HG03095 (cell line): ENCODE data around the gene PACRG.
A peak's percentile ranks its signal among the peaks of the same experiment; 100 is the strongest.

ENCODE experiments used
- ATAC-seq: cut with Tn5 transposase; IDR thresholded peaks from one replicate; pipeline ENCODE4 v1.9.1; 2021; ENCODE audit warnings: moderate library complexity; ENCODE audit not compliant: unreplicated experiment

PACRG gene

DNA sequence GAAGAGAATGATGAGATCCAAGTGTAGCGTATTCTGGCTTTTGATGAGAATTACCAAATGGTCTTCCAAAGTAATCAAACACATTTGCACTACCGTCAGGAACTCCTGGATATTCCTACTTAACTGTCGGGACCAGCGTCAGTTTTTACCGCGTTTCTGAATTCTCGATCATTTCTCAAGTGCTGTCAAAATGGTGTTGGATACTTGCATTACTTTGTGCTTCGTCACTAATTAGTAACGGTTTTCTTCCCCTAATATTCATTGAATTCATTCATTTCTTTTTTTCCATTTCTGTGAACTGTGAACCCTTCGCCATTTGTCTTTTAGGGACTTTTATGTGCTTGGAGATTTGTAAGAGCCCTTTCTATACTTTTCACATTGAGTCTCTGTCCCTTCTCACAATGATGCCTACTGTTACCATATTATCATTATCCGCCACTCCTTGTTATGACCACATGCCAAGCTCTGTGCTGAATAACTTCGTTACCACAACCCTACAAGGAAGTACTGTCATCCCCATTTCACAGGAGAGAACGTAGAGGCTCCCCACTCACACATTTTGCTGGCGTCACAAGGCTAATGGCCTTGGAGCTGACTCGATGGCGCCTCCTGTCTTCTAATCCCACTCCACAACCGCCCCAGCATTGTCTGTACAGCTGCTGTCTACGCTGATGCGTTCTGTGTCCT is 612.6 kb downstream of the PACRG start:
- no peak for ATAC-seq

DNA sequence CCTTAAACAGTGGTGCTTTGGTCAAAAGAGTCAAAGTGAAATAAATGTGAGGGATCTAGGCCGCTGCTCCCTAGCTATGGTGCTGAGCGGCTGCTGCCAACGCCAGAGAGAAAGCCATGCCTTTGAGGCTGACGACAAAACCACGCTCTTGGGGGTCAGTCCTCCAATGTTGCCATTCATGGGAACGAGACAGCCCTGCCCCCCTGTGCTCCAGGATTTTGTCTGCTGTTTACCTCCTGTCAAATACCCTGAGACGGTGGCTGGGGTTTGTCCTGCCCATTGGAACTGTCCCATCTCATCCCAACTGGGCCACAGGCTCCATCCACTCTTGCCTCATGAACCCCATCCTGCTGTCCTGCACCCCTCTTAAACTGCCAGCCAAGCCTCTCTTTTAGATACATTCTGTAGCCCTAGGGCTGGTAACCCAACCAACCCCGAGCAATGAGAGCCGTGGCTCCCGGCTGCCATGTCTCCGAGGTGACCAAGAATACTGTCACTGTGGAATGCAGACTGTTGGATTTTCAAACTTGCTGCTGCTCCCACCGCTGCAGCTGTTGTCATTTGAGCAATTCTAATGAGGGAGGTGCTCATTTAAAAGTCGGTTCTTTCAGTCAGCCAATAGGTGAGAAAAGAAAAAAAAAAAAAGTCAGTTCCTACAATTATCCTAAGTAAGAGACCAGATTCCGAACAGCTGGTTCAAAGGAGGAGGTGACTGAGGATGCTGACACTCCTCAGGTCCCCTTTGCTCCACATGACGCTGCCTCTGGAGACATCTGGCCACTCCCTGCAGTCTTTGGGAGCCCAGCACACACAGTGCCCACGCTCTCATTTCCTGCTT is 613.7 kb downstream of the PACRG start:
- ATAC-seq, result no peak

DNA sequence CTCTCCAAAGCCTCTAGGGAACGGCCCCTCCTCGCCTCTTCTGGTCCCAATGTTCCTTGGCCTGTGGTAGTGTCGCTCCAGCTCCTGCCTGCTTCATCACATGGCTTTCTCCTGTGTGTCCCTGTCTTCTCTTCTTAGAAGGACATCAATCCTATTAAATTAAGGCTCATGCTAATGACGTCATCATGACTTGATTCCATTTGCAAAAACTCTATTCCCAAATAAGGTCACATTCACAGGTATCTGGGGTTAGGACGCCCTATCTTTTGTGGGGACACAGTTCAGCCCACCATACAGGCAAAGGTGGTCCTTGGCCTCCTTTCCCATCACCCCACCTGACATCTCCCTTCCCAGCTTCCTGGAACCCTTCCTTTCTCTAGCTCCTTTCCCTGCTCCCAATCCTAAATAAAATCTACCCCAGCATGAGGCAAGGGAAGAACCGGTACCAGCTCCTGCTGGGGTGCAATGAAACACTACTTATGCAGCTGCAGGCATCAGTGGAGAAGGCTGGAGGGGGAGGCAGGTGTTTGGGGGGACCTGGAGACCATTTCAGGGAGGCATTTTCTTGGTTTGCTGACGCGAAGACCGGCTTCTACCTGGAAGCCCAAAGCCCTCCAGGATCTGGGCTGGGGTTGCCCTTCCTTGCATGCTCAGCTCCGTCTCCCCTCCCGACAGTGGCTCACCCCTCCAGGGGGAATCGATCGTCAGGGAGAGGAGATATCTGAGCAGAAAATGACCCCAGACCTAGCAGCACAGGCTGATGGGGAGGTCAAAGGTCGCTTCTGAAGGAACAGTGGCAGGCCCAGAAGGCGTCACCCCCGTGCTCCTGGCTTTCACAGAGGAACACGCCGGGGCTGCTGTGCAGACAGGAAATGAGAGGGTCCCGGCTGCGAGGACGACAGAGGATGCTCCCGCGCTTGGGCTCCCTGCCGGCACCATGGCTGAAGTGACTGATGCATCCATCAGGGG is 615.1 kb downstream of the PACRG start:
- no peak for ATAC-seq

DNA sequence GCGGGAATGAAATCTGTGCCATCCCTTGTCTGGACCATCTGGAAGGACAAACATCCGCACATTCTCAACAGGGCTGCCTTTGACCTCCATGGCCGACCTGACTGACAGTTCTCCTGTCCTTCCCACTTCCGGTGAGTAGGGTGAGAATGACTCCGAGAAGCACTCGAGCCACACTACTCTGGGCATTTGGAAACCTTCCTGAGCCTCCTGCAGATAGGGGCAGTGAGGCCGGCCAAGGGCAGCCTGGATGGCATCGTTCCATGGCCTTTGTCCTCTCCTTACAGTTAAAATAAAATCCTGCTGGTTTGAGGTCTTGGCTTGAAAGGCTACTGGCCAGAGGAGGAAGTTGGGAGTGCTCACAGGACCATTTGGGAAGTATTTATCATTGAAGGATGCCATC is 615.8 kb downstream of the PACRG start:
- no peak for ATAC-seq

DNA sequence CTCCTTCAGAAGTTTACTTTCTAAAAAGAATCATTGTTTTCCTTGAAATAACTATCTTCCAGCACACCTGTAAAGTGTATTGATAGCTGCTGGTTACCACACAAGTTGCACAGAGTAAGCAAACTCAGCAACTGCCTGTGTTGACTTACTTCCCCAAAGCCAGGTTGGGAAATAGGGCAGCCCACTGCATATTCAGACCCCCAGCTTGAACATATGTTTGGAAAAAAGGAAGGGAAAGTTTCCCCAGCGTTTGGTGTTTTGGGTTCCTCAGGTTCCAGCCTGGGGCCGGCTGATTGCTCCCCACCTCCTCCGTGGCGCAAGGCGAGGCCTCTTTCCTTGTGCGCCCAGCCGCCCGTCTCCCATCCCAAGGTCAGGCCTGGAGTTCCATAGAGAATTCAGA is 616.6 kb downstream of the PACRG start:
- ATAC-seq, result no peak

DNA sequence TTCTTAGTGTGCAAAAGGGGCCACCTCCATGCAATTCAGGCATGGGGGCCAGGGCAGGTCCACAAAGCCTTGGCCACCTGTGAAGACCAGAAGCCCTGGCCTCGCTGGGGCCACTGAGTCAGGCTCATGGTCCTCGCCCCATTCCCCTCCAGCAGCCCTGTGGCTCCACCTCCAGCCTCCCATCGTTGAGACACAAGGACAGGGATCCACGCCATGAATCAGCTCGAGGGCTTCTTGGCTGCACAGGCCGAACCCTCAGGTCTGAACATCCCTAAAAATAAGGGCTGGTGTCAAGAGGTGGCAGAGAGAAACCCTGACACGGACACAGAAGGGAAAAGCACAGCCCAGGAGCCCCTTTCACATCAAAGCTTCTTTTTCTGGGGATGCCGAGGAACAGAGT is 618.2 kb downstream of the PACRG start:
- ATAC-seq, result no peak

DNA sequence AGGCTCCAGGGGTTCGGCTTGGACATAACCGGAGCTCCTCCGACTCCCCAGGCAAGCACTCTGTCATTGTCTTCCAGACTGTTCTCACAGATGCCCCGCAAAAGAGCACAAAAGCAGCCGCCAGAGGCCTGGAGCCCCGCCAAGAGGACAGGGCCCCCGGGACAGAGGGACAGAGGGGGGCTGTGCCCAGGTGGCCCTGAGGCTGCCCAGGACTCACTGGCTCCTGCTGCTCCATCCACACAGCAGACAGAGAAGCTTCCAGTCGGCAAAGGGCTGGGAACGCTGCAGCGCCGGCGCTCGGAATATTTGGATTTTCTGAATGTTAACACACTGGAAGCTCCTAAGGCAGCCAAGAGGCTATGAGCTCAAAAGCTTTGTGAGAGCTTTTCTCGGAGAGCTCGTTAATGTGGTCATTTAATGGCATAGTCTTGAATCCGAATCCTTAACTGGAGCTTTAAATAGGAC is 618.8 kb downstream of the PACRG start:
- ATAC-seq, result no peak

DNA sequence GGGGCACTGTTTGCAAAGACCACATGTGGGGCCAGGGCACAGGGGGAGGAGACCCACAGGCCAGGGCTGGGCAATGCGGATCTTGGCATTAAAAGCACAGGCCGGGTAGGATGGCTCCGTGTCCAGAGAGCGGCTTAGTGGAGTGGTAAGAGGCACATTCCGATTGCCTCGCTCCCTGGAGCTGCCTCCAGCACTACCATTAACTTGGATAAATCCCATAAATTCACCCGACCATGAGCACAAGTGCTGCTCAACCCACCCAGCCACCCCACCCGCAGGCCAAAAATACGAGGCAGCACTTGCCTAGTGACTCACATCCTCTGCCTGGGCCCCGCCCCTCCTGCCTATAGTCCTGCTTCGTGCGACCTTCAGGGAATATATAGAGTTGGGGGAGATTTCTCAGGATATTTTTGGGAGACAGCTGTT is 619.3 kb downstream of the PACRG start:
- ATAC-seq, result no peak

DNA sequence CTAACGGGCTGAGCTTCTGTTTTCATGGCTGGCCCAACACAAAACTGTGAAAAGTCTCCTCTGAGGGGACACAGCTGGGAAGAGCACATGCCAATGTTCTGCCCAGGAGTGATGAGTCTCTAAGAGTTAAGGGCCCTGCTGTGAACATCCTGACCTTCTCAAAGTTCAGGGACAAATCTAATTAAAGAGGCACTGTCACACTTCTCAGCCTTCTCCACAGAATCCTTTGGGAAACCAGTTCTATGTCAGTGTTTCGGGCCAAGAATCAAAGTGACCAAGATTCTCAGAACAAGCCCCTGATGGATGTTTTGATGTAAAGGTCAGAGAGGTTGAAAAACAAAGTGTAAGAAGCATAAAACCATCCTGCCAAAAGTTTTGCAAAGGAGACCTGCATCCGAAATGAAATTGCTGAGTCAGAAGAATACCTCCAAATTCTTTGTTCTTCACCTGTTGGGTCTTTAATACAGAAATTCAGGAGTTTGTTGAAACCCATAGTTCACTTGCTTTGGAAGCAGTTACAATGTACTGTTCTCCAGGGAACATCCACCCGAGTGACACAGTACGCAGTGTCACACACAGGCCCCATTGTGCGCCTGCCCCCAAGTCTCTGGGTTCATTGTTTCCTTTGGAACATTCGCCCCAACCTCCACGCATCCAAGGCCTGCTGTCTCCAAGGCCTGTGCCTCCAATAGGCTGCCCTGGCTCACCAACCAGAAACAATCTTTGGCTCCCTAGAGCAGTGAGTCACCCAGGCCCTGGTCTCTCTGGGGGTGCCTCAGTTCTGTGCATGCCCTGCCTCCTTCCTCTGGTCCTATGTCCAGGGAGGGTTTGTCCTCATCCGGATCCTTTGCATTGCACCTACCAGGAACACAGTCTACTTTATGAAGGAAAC is 621.3 kb downstream of the PACRG start:
- no peak for ATAC-seq

DNA sequence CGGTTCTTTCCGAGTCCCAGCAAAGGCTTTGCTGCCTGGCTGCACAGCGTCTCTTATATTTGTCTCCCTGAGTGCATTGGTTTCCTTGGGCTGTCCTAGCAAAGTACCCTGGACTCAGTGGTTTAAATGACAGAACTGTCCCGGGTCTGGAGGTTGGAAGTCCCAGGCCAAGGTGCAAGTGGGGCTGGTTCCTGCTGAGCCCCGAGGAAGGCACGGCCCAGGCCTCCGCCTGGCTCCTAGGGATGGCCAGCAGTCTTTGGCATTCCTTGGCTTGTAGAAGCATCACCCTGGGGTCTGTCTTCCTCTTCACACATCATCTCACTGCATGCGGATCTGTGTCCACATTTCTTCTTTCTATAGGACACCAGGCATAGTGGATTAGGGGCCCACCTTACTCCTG is 621.9 kb downstream of the PACRG start:
- no peak for ATAC-seq

DNA sequence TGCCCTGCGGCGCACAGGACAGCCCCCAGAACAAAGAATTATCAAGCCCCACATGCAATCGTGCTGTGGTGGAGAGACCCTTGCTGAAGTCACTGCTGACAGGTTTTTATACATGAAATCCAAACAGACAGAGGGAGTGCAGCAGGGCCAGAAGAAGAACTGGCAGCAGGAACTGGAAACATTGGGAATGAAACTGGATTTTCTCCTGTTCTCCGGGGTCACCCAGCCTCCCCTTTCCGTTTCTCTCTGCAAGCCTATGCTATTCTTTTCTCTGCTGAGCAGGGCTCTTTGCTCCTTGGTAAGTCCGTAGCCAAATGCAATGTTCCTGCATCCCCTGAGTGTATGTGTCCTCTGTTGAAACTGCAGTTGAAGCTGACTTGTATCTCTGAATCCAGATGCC is 623.2 kb downstream of the PACRG start:
- no peak for ATAC-seq

DNA sequence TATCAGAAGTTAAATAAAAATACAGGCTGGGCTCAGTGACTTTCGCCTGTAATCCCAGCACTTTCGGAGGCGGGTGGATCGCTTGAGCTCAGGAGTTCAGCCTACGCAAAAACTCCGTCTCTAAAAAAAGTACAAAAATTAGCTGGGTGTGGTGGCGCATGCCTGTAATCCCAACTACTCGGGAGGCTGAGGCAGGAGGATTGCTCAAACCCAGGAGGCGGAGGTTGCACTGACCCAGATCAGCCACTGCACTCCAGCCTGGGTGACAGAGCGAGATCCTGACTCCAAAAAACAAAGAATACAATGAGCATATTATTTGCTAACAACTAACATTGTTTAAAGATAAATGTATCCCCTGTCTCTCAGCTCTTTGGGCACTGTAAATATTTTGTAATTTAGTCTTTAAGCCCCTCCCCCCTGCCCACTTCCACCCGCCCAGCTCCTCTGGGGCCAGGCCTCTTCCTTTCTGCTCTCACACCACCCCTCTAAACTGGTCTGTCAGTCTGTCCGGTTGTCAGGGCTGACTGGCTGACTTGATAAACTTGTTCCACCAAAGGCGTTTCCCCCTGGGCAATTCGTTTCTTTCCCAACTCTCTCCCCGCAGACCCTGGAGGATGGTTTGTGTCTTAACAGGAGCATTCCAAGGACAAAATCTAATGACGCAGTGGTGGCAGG is 624.4 kb downstream of the PACRG start:
- no peak for ATAC-seq

DNA sequence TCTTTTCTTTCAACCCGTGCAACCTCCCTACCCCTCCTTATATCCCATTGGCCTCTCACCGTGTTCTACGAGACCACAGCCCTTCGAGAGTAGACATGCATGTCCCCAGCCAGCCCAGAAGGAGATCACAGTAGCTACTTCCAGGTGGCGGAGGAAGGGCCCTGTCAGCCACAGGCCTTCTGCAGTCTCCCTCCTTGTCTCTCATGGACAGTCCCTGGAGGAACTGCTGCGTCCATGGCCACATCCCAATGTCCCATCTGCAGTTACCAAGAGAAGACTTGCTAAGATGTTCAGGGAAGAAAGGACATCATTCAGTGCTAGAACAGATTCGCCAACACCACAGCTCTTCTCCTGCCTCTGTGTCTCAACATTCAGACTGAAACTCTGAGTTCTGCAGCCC is 625.2 kb downstream of the PACRG start:
- ATAC-seq, result no peak

DNA sequence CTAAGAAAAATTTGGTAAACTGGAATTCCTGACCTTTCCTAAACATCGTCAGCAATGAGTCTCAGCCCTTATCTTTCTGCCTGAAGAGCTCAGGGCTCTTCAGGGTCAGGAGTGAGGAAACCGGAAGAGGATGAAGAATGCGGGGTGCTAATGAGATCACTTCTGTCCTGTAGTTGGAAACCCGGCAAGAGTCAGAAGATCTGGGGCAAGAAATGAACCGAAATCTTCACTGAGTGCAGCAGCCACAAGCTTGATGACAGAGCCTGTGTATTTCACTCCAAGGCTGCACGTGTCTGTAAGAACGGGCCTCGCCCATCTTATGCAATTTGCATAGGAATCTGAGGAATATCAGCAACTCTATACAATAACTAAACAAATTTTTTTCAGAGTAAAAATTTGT is 626.3 kb downstream of the PACRG start:
- ATAC-seq, result no peak

DNA sequence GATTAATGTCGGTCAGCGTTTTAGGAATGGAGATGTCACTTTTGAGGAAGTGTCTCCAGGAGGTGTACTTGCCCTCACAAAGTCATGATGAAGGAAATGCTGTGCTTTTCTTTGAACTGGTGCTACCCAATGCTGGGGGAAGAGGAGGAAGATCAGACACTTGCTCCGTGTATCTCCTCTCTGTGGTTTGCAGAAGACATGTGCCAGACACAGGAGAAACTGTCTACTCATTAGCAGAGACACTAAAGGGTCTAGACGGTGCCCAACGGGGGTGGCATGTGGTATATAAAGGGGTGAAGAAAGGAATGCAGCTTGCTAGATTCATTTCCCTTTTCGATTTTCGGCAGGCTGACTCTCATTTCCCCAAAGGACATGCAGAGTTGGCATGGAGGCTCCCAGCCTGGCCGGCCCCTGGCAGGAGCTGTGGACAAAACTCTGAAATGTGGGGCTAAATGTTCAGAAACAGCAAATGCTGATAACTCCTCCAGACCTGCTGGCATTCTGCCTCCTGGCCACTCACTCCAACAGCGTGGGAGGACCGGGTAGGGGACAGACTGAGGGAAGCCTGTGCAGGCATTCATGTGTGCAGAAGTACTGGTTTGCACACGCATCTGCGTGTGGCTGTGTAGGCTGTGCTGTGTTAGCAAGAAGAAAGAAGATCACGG is 627.1 kb downstream of the PACRG start:
- ATAC-seq, result peak; percentile 77

DNA sequence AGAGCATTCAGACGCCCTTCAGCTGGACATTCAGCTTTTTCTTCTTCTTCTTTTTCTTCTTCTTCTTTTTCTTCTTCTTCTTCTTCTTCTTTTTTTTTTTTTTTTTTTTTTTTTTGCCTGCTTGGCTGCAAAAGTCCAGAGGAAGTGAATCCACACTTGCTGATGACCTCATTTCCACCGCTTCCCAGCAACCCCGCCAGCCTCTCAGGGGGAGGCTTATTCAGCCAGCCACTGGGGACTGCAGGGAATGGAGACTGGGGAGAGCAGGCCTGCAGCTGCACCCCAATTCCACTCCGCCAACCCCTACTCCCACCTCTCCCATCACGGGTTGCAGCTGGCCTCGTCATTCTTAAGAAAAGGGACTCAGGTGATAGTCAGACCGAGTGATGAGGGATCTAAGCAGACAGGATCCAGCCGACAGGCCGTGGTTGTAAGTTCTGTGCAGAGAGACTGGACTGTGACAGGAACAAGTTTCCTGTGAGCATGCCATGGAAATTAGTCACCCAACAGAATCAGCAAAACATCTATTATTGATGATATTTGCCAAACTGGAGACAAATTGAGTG is 627.7 kb downstream of the PACRG start:
- peak; percentile 54 for ATAC-seq

DNA sequence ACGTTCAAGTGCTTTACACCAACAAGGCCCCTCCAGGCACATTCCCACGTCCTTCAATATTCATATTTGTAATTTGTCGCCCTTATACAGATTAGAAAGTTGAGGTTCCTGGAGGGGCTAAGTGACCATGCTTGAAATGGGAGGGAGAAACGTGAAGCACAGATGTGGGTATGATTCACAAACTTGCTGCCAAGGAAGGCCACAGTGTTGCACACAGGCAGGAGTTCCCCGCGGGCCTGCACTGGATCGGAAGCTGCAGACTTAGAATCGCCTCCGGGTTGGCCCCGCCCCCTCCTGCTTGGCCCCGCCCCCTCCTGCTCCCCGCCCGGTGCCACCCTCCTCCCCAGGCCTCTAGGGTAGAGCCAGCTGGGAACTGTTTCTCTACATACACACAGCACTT is 628.5 kb downstream of the PACRG start:
- ATAC-seq, result no peak

DNA sequence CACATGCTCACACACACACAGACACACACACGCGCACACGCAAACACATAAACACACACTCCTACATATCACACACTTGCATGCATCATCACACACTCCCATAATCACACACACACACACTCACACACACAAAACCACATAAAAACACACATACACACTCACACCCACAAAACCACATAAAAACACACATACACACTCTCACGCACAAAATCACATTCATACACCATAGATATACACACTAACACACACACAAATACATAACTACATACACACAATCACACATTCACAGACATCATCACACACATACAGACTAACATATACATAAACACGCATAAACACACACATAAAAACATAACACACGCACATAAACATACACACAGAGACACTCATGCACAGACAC is 629.0 kb downstream of the PACRG start:
- no peak for ATAC-seq

DNA sequence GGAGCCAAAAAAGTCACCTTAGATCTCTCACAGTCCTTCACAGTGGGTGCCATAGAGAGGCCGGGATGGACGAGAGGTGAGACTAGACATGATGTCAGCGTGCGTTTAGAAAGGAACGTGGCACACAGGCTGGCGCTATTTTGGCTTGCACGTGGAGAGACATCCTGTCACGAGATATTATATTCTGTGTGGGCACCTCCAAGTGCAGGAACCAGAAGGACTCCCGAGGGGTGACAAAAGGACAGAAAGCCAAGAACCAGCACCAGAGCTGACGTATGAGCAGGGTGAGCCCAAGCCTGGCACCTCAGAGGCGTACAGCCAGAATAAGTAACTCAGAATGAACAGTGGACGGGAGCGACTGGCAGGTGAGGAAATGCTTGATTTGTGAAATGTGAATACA is 636.9 kb downstream of the PACRG start:
- no peak for ATAC-seq
